KMS-11 (cell line): ENCODE data around the gene G2E3.
A peak's percentile ranks its signal among the peaks of the same experiment; 100 is the strongest.

Experiments used
- H2AFZ ChIP-seq: fragments of 200-600 bp; sonication (generic); 2 replicates; pipeline ENCODE4 v1.6.1; 2016; ENCODE audit warnings: antibody characterized with exemption, mixed run types, low read depth
- H3K27ac ChIP-seq: fragments of 200-600 bp; sonication (generic); 2 replicates; pipeline ENCODE4 v1.6.1; 2016; ENCODE audit warnings: mild to moderate bottlenecking, mixed run types
- H3K27me3 ChIP-seq: fragments of 200-600 bp; sonication (generic); 2 replicates; pipeline ENCODE4 v1.6.1; 2017; ENCODE audit warnings: mild to moderate bottlenecking, low read depth, mixed run types, moderate library complexity; ENCODE audit not compliant: insufficient read depth
- H3K36me3 ChIP-seq: fragments of 200-600 bp; sonication (generic); 2 replicates; pipeline ENCODE4 v1.6.1; 2017; ENCODE audit warnings: mild to moderate bottlenecking, mixed run types; ENCODE audit not compliant: insufficient read depth
- H3K4me1 ChIP-seq: fragments of 200-600 bp; sonication (generic); 2 replicates; pipeline ENCODE4 v1.6.1; 2016; ENCODE audit warnings: mild to moderate bottlenecking, low read depth, mixed run types; ENCODE audit not compliant: poor library complexity, severe bottlenecking
- H3K4me2 ChIP-seq: fragments of 200-600 bp; sonication (generic); 2 replicates; pipeline ENCODE4 v1.7.0; 2016; ENCODE audit warnings: mild to moderate bottlenecking, mixed run types
- H3K4me3 ChIP-seq: fragments of 200-600 bp; sonication (generic); IDR thresholded peaks from 2 replicates; pipeline ENCODE4 v1.6.1; 2017; ENCODE audit warnings: low read depth, low read length, mixed read lengths; ENCODE audit not compliant: insufficient read depth
- H3K79me2 ChIP-seq: fragments of 200-600 bp; sonication (generic); 2 replicates; pipeline ENCODE4 v1.6.1; 2016; ENCODE audit warnings: low read depth, mixed run types; ENCODE audit not compliant: insufficient read depth
- H3K9ac ChIP-seq: fragments of 200-600 bp; sonication (generic); 2 replicates; pipeline ENCODE4 v1.6.1; 2016; ENCODE audit warnings: mild to moderate bottlenecking, mixed run types
- H4K20me1 ChIP-seq: fragments of 200-600 bp; sonication (generic); 2 replicates; pipeline ENCODE4 v1.6.1; 2016; ENCODE audit warnings: mild to moderate bottlenecking, mixed run types; ENCODE audit not compliant: insufficient read depth
- TF ChIP-seq, protein P1 (sequence below): fragments of 200-600 bp; sonication (generic); conservative IDR thresholded peaks from 2 replicates; pipeline ENCODE4 v1.6.1; 2017; ENCODE audit warnings: low read depth, mild to moderate bottlenecking, antibody characterized with exemption, low read length, moderate library complexity, mixed read lengths

The G2E3 gene

DNA sequence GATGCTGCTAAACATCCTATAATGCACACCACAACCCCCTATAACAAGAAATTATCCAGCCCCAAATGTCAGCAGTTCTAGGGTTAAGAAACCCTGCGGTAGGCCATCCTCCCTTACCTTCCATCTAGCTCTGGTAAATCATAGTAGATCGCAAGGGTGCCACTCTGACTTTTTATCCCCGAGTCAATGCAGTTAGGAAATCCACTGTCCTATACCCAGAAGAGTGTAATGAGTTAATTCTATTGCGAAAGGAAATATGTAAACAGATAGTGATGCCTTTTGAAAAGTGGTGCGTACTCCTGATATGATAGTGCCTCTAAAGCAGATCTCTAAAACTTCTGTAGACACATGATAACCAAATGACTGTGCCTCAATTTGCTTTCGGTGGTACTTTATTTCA lies 93.0 kb downstream of the G2E3 start:
- Histone ChIP-seq H3K9ac (no peak overlapping the region), H3K4me2 (no peak overlapping the region), H3K79me2 (no peaks in the 10 kb centered on the region), H2AFZ (no peak overlapping the region), H3K36me3 (no peaks in the 10 kb centered on the region), H3K4me1 (peaks cover 29% of the 10 kb centered on the region), H3K4me3 (no peak overlapping the region), H3K27me3 (no peaks in the 10 kb centered on the region), H3K27ac (no peak overlapping the region), H4K20me1 (no peaks in the 10 kb centered on the region)
- TF ChIP-seq, protein P1, sequence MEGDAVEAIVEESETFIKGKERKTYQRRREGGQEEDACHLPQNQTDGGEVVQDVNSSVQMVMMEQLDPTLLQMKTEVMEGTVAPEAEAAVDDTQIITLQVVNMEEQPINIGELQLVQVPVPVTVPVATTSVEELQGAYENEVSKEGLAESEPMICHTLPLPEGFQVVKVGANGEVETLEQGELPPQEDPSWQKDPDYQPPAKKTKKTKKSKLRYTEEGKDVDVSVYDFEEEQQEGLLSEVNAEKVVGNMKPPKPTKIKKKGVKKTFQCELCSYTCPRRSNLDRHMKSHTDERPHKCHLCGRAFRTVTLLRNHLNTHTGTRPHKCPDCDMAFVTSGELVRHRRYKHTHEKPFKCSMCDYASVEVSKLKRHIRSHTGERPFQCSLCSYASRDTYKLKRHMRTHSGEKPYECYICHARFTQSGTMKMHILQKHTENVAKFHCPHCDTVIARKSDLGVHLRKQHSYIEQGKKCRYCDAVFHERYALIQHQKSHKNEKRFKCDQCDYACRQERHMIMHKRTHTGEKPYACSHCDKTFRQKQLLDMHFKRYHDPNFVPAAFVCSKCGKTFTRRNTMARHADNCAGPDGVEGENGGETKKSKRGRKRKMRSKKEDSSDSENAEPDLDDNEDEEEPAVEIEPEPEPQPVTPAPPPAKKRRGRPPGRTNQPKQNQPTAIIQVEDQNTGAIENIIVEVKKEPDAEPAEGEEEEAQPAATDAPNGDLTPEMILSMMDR, result no peak

DNA sequence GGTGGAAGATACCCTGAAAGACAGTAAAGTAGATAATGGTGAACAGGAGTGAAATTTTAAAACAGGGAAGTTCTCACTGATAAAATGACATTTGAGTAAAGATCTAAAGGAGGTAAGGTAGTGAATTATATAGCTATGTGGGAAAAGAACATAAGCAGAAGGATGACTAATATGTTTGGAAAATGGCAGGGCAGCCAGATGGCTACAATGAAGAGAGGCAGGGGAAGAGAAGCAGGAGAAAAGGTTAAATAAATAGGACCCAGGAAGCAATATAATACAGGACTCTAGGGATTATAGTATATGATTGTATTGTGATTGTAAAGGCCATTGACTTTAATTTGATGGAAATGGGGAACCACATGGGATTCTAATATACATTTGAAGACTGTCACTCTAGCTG lies 96.2 kb downstream of the G2E3 start:
- no peak overlapping the region for H3K4me3 ChIP-seq
- H4K20me1 ChIP-seq, result no peaks in the 10 kb centered on the region
- no peak overlapping the region for H3K4me2 ChIP-seq
- TF ChIP-seq, protein P1, result no peak
- no peak overlapping the region for H2AFZ ChIP-seq
- no peaks in the 10 kb centered on the region for H3K4me1 ChIP-seq
- no peaks in the 10 kb centered on the region; the same call in 1 of the 2 replicates for H3K36me3 ChIP-seq
- no peak overlapping the region for H3K9ac ChIP-seq
- no peaks in the 10 kb centered on the region for H3K79me2 ChIP-seq
- no peak overlapping the region for H3K27ac ChIP-seq
- no peaks in the 10 kb centered on the region for H3K27me3 ChIP-seq

DNA sequence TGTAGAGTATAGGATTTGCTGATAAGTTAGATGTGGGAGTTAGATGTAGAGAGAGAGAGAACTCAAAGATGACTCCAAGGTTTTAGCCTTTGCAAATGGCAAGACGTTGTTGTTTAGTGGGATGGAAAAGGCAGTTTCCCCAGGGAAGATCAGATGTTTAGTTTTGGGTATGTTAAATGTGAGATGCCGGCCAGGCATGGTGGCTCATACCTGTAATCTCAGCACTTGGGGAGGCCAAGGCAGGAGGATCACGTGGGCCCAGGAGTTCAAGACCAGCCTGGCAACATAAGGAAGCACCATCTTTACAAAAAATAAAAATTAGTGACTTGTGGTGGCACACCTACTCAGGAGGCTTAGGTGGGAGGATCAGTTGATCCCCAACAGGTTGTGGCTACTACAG lies 96.7 kb downstream of the G2E3 start:
- H3K4me3 ChIP-seq, result no peak overlapping the region
- no peaks in the 10 kb centered on the region for H3K27me3 ChIP-seq
- H4K20me1 ChIP-seq, result no peaks in the 10 kb centered on the region
- no peak overlapping the region for H2AFZ ChIP-seq
- H3K4me1 ChIP-seq, result no peaks in the 10 kb centered on the region
- no peak overlapping the region for H3K9ac ChIP-seq
- no peaks in the 10 kb centered on the region; the same call in 1 of the 2 replicates for H3K36me3 ChIP-seq
- no peaks in the 10 kb centered on the region for H3K79me2 ChIP-seq
- TF ChIP-seq, protein P1, result no peak
- H3K27ac ChIP-seq, result no peak overlapping the region
- H3K4me2 ChIP-seq, result no peak overlapping the region

DNA sequence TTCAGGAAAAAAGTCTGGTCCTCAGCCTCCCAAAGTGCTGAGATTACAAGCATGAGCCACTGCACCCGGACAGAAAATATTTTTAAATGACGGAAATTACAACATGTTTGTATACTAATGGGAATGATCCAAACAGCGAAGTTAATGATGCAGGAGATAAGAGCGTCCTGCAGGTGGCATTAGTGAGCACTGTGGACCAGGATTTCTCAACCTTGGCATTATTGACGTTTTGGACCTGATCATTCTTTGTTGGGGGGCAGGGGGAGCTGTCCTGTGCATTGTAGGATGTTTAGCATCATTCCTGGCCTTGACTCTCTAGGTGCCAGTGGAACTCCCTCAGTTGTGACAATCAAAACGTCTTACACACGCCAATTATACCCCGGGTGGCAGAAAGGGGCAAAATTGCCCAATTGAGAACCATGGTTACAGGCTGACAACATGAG lies 97.3 kb downstream of the G2E3 start:
- H4K20me1 ChIP-seq, result no peaks in the 10 kb centered on the region
- H3K9ac ChIP-seq, result no peak overlapping the region
- H3K36me3 ChIP-seq, result no peaks in the 10 kb centered on the region; the same call in 1 of the 2 replicates
- no peaks in the 10 kb centered on the region for H3K27me3 ChIP-seq
- no peak overlapping the region for H3K27ac ChIP-seq
- H3K4me2 ChIP-seq, result no peak overlapping the region
- TF ChIP-seq, protein P1, result peak; percentile 73
- H2AFZ ChIP-seq, result no peak overlapping the region
- no peak overlapping the region for H3K4me3 ChIP-seq
- H3K79me2 ChIP-seq, result no peaks in the 10 kb centered on the region
- H3K4me1 ChIP-seq, result no peaks in the 10 kb centered on the region
